HL-60 (cell line): ENCODE results near the gene JAGN1.

Experiments
- DNase-seq, 2 experiments: peaks; one replicate each; pipeline ENCODE4 v3.0.0-alpha.2; 2010 to 2020; ENCODE audit warnings: low read depth in 1 of 2, low spot score in 1 of 2
- H3K27ac ChIP-seq: fragments of 250-450 bp; sonication (Bioruptor Pico); replicated peaks from 2 replicates; pipeline ENCODE4 v1.5.1; 2020; ENCODE audit warnings: mild to moderate bottlenecking, moderate library complexity
- H3K27me3 ChIP-seq: fragments of 250-450 bp; sonication (Bioruptor Pico); 2 replicates; pipeline ENCODE4 v1.5.1; 2021; ENCODE audit warnings: mild to moderate bottlenecking, moderate library complexity; ENCODE audit not compliant: insufficient read depth, poor library complexity, severe bottlenecking
- H3K4me3 ChIP-seq: replicated peaks from 2 replicates; pipeline ENCODE4 v1.5.1; 2011; ENCODE audit warnings: mild to moderate bottlenecking, control low read depth, low read length; ENCODE audit not compliant: insufficient read depth
- GABPA ChIP-seq: IDR thresholded peaks from 2 replicates; pipeline ENCODE4 v1.6.1; 2012; ENCODE audit warnings: low read depth
- POLR2AphosphoS5 ChIP-seq: IDR thresholded peaks from 2 replicates; pipeline ENCODE4 v1.6.1; 2012; ENCODE audit warnings: low read depth
- SPI1 ChIP-seq: IDR thresholded peaks from 2 replicates; pipeline ENCODE4 v1.6.1; 2012; ENCODE audit warnings: low read depth, mild to moderate bottlenecking, borderline replicate concordance
- TF ChIP-seq, protein P1 (sequence below): IDR thresholded peaks from one replicate; pipeline ENCODE4 v1.5.1; 2011; ENCODE audit warnings: low read length, control low read depth, inconsistent platforms; ENCODE audit not compliant: insufficient read depth
- TF ChIP-seq, protein P2 (sequence below): IDR thresholded peaks from 2 replicates; pipeline ENCODE4 v1.6.1; 2012; ENCODE audit warnings: low read depth; ENCODE audit not compliant: insufficient replicate concordance

Gene JAGN1

DNA sequence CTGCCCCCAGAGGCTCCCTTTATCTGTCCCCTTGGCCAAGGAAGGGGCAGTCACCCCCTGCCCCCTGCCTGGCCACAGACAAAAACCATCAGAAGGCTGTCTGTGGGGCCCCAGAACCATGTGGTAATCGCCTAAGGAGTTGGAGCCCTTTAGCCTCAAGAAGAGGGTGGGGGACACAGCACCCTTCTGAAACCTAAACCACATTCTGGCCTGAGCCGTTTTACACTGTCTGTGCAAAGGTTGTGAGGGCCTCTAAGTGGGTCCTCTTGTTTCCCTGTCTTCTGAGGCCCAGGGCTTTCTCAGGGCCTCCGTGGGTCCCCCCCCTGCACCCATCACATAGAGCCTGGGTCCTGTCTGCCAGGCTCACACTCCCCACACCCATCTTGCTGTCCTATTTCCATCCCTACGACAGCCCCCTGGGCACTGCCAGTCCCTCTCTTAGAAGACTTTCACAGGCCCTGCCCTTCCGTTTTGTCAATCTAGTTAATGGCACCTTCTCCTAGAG is 28.7 kb upstream of the JAGN1 start:
- no peak for DNase-seq
- no peaks in the 10 kb centered on the region for H3K27me3 ChIP-seq
- TF ChIP-seq, protein P1, sequence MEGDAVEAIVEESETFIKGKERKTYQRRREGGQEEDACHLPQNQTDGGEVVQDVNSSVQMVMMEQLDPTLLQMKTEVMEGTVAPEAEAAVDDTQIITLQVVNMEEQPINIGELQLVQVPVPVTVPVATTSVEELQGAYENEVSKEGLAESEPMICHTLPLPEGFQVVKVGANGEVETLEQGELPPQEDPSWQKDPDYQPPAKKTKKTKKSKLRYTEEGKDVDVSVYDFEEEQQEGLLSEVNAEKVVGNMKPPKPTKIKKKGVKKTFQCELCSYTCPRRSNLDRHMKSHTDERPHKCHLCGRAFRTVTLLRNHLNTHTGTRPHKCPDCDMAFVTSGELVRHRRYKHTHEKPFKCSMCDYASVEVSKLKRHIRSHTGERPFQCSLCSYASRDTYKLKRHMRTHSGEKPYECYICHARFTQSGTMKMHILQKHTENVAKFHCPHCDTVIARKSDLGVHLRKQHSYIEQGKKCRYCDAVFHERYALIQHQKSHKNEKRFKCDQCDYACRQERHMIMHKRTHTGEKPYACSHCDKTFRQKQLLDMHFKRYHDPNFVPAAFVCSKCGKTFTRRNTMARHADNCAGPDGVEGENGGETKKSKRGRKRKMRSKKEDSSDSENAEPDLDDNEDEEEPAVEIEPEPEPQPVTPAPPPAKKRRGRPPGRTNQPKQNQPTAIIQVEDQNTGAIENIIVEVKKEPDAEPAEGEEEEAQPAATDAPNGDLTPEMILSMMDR: no peak
- TF ChIP-seq GABPA (no peak), SPI1 (no peak), POLR2AphosphoS5 (no peak)
- TF ChIP-seq, protein P2, sequence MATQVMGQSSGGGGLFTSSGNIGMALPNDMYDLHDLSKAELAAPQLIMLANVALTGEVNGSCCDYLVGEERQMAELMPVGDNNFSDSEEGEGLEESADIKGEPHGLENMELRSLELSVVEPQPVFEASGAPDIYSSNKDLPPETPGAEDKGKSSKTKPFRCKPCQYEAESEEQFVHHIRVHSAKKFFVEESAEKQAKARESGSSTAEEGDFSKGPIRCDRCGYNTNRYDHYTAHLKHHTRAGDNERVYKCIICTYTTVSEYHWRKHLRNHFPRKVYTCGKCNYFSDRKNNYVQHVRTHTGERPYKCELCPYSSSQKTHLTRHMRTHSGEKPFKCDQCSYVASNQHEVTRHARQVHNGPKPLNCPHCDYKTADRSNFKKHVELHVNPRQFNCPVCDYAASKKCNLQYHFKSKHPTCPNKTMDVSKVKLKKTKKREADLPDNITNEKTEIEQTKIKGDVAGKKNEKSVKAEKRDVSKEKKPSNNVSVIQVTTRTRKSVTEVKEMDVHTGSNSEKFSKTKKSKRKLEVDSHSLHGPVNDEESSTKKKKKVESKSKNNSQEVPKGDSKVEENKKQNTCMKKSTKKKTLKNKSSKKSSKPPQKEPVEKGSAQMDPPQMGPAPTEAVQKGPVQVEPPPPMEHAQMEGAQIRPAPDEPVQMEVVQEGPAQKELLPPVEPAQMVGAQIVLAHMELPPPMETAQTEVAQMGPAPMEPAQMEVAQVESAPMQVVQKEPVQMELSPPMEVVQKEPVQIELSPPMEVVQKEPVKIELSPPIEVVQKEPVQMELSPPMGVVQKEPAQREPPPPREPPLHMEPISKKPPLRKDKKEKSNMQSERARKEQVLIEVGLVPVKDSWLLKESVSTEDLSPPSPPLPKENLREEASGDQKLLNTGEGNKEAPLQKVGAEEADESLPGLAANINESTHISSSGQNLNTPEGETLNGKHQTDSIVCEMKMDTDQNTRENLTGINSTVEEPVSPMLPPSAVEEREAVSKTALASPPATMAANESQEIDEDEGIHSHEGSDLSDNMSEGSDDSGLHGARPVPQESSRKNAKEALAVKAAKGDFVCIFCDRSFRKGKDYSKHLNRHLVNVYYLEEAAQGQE: no peak
- H3K27ac ChIP-seq: no peak overlapping the region
- no peak overlapping the region for H3K4me3 ChIP-seq

DNA sequence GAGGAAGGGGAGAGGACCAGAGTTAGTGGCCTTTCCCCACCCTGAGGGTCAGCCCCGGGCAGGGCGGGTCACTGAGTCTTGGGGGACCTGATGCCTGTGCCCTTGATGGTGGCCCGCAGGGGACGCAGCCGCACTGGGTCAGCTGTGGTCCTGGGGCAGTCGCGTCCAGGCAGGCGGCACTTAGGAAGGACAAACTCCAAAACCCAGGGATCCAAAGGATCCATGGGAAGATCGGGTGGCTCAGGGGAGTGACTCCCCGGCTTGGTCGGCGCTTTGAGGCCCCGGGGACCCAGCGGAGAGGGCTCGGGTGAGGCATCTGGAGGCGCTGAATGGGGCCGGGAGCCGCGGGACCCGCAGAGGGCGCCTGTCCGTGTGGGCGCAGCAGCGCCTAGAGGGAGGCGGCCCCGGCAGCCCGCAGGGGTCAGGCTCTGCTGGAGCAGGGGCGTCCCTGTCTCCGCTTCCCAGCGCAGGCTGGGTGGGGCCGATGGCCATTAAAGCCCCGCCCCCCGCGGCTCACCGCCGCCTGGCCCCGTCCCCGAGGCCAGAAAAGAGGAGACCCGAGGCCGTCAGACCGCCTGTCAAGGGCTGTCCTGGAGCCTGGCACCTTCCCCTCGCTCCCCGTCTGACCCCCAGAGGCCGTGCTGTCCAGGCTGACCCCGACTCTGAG is 27.9 kb upstream of the JAGN1 start:
- no peaks in the 10 kb centered on the region for H3K27me3 ChIP-seq
- no peak for TF ChIP-seq POLR2AphosphoS5
- no peak for TF ChIP-seq SPI1
- TF ChIP-seq, protein P2: no peak
- no peak for TF ChIP-seq GABPA
- TF ChIP-seq, protein P1: no peak
- no peak overlapping the region for H3K4me3 ChIP-seq
- H3K27ac ChIP-seq: no peak overlapping the region
- no peak for DNase-seq

DNA sequence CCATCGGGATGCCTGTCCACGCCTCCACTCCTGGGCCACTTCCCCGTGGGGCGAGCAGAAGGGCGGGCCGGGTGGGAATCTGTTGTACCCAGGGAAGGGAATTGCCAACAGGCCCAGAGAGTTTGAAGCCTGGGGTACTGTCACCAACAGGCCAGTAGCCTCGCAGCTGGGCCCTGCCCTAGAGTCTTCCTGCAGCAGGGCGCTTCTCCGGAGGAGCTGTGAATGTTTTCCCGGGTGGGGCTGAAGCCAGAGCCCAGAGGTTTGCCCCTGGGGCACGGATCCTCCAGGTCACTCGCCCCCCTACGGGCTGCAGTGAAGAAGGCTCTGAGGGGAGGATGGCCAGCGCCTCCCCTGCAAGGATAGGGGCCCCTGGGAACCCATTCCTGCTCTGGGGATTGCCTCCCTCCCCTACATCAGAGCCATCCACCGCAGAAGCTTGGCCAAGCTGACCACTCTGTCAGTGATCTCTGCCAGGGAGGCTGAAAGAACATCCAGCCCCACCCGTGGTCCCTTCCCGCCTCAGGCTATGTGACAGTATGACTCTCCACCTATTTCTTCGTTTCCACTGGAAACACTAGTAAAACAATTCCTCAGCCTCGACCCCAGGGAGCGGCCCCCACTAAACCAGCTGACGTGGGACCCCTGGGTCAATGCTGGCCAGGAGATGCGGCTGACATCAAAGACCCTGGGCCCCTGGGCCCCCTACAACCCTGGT is 27.2 kb upstream of the JAGN1 start:
- DNase-seq: no peak
- H3K27ac ChIP-seq: no peak overlapping the region
- H3K27me3 ChIP-seq: no peaks in the 10 kb centered on the region
- TF ChIP-seq POLR2AphosphoS5 (no peak), SPI1 (no peak), GABPA (no peak)
- TF ChIP-seq, protein P1: no peak
- TF ChIP-seq, protein P2: no peak
- no peak overlapping the region for H3K4me3 ChIP-seq
